ENCODE data around the gene FNDC7. TPM values are rescaled to one million over a fixed set of nuclear protein-coding genes. Genes with fewer than 3 reads are reported as not detected.
A peak's percentile ranks its signal among the peaks of the same experiment; 100 is the strongest.

Gene FNDC7
- total and polyA plus RNA-seq, 9 of the 15 experiments (the other 6 are each of a cell fraction or from before 2014, with no cell fraction given): not detected

- TF ChIP-seq RNF219 (CRISPR knock-in tag; IDR thresholded peaks at IDR 0.05): no peak
- TF ChIP-seq ZNF407 (IDR thresholded peaks at IDR 0.05; ENCODE audit: low read depth): 0 out of 2 replicates have a peak, but pooled peaks have one; percentile 20
- no peak for TF ChIP-seq ZNF586 (CRISPR knock-in tag; conservative IDR thresholded peaks at IDR 0.05)
- no peak for TF ChIP-seq SMAD3 (CRISPR knock-in tag; conservative IDR thresholded peaks at IDR 0.05)
- no peak for TF ChIP-seq ZKSCAN3 (CRISPR knock-in tag; IDR thresholded peaks at IDR 0.05)
- TF ChIP-seq ZNF589 (CRISPR knock-in tag; IDR thresholded peaks at IDR 0.05; ENCODE audit: low read depth): 0 out of 2 replicates have a peak, but pooled peaks have one; percentile 50
- TF ChIP-seq GATAD2B (IDR thresholded peaks at IDR 0.05; ENCODE audit: borderline replicate concordance): no peak
- no peak for TF ChIP-seq TAL1 (IDR thresholded peaks at IDR 0.05)
- TF ChIP-seq ETV6 (IDR thresholded peaks at IDR 0.05; ENCODE audit: borderline replicate concordance in 1 of 2, low read depth in 2 of 2, low read length in 1 of 2): 0 out of 4 replicates have a peak, but pooled peaks of 1 of the 2 experiments have one; percentile 29
- no peak for TF ChIP-seq ETV6 (CRISPR knock-in tag; IDR thresholded peaks at IDR 0.05; ENCODE audit: borderline replicate concordance)
- TF ChIP-seq NELFE (IDR thresholded peaks at IDR 0.05; ENCODE audit: insufficient read depth, insufficient read length): no peak
- TF ChIP-seq MED1 (CRISPR knock-in tag; IDR thresholded peaks at IDR 0.05; ENCODE audit: borderline replicate concordance): no peak
- TF ChIP-seq ZNF41 (CRISPR knock-in tag; conservative IDR thresholded peaks at IDR 0.05): no peak
- TF ChIP-seq ZNF232 (CRISPR knock-in tag; IDR thresholded peaks at IDR 0.05): 0 out of 2 replicates have a peak, but pooled peaks have one; percentile 24
- TF ChIP-seq CLOCK (CRISPR knock-in tag; IDR thresholded peaks at IDR 0.05; ENCODE audit: borderline replicate concordance): no peak
These were observed 20.6 kb upstream of the FNDC7 start, which contains the start of gene PRPF38B (continued) for GRCh38 chr1:108691942-108692723.
